ENCODE measurements around the gene S100A11.

The S100A11 gene

GRCh38 chr1:152000964-152001630 lies 35.7 kb downstream of the S100A11 start:
- DNase-seq: no peak

GRCh38 chr1:151998611-151999362 lies 38.0 kb downstream of the S100A11 start:
- no peak for DNase-seq

GRCh38 chr1:151997284-151997570 lies 39.6 kb downstream of the S100A11 start:
- no peak for DNase-seq

GRCh38 chr1:151995774-151996173 lies 41.0 kb downstream of the S100A11 start:
- no peak for DNase-seq

- no peak for DNase-seq
Observed at GRCh38 chr1:151994956-151995355, 41.8 kb downstream of the S100A11 start.

GRCh38 chr1:151993734-151994496 lies 42.9 kb downstream of the S100A11 start, which contains the start of gene S100A10:
S100A10 (minus strand) TSS chr1:151993859; CDS start chr1:151986230, 7,629 bp downstream.
- DNase-seq: peak; percentile 39

GRCh38 chr1:151993084-151993733 lies 43.6 kb downstream of the S100A11 start:
- DNase-seq: peak; percentile 38

- DNase-seq: peak; percentile 50
Observed at GRCh38 chr1:151992303-151993083, 44.3 kb downstream of the S100A11 start.

GRCh38 chr1:151991663-151992302 lies 45.0 kb downstream of the S100A11 start:
- DNase-seq: no peak

- peak; percentile 79 for DNase-seq
Observed at GRCh38 chr1:151990856-151991198, 46.0 kb downstream of the S100A11 start.

GRCh38 chr1:151990058-151990855 lies 46.5 kb downstream of the S100A11 start:
- DNase-seq: no peak

- no peak for DNase-seq
Observed at GRCh38 chr1:151989211-151989862, 47.5 kb downstream of the S100A11 start.

GRCh38 chr1:151988405-151988923 lies 48.3 kb downstream of the S100A11 start:
- no peak for DNase-seq

GRCh38 chr1:151986501-151987190 lies 50.2 kb downstream of the S100A11 start:
- no peak for DNase-seq

- no peak for DNase-seq
Observed at GRCh38 chr1:151985768-151986167, 51.0 kb downstream of the S100A11 start.

GRCh38 chr1:151985270-151985669 lies 51.5 kb downstream of the S100A11 start:
- no peak for DNase-seq

- no peak for DNase-seq
Observed at GRCh38 chr1:151984313-151984956, 52.4 kb downstream of the S100A11 start.

Measured in NCI-H510A treated with DMSO at 0.1 percent for 48 hours (cell line).